IMR-90 (cell line): ENCODE measurements around the gene TENM4. TPM values are rescaled to one million over a fixed set of nuclear protein-coding genes. Genes with fewer than 3 reads are reported as not detected.

Source experiments
- ATAC-seq: fragments of 200-7000 bp; cut with Tn5 transposase; 2 replicates; pipeline ENCODE4 v1.9.1; 2020; ENCODE audit warnings: low read depth, mild to moderate bottlenecking, moderate library complexity
- BruUV-seq: library from RNA; stranded (reverse); fragments of 400-500 nt; replicated peaks from 2 replicates; lab custom pipeline; 2021; lab: Mats Ljungman, UMichigan
- CTCF ChIA-PET: fragments of 300-600 bp; formaldehyde crosslinking; extraction: SDS; loops from one replicate; lab custom pipeline; 2021; ENCODE audit warnings: antibody characterized with exemption; lab: Yijun Ruan, JAX
- POLR2A ChIA-PET: fragments of 300-600 bp; sonication (Branson Sonifier 250); formaldehyde crosslinking; loops from one replicate; lab custom pipeline; 2022; ENCODE audit warnings: antibody characterized with exemption; ENCODE audit not compliant: unreplicated experiment; lab: Charles Lee
- DNase-seq: peaks from one replicate; pipeline ENCODE4 v3.0.0; 2013
- H2AFZ ChIP-seq: replicated peaks from 2 replicates; pipeline ENCODE3; 2013; ENCODE audit warnings: low read length, mild to moderate bottlenecking; ENCODE audit not compliant: poor library complexity
- H2AK5ac ChIP-seq: 2 replicates; pipeline ENCODE4 v1.6.1; 2013; ENCODE audit warnings: low read depth, low read length, inconsistent platforms
- H2AK9ac ChIP-seq: replicated peaks from 2 replicates; pipeline ENCODE3; 2013; ENCODE audit warnings: mild to moderate bottlenecking, low read depth, low read length, moderate library complexity; ENCODE audit not compliant: poor library complexity
- H2BK120ac ChIP-seq: 2 replicates; pipeline ENCODE4 v1.6.1; 2013; ENCODE audit warnings: low read depth, low read length, inconsistent platforms
- H2BK15ac ChIP-seq: 3 replicates; pipeline ENCODE4 v1.6.1; 2013; ENCODE audit warnings: low read depth, low read length, inconsistent platforms
- H2BK20ac ChIP-seq: 2 replicates; pipeline ENCODE4 v1.6.1; 2013; ENCODE audit warnings: low read depth, mild to moderate bottlenecking, inconsistent platforms, low read length, moderate library complexity
- H2BK5ac ChIP-seq: 2 replicates; pipeline ENCODE4 v1.6.1; 2013; ENCODE audit warnings: mild to moderate bottlenecking, low read depth, low read length, inconsistent platforms; ENCODE audit not compliant: poor library complexity, severe bottlenecking
- H3K14ac ChIP-seq: replicated peaks from 2 replicates; pipeline ENCODE4 v1.6.1; 2013; ENCODE audit warnings: low read depth, low read length, inconsistent platforms
- H3K18ac ChIP-seq: 2 replicates; pipeline ENCODE4 v1.6.1; 2013; ENCODE audit warnings: low read depth, low read length, control low read depth
- H3K23ac ChIP-seq: 2 replicates; pipeline ENCODE4 v1.6.1; 2013; ENCODE audit warnings: low read depth, low read length, inconsistent platforms
- H3K27ac ChIP-seq: 2 replicates; pipeline ENCODE4 v1.5.1; 2013; ENCODE audit warnings: mild to moderate bottlenecking, control low read depth, low read length; ENCODE audit not compliant: insufficient read depth
- H3K27me3 ChIP-seq: 2 replicates; pipeline ENCODE4 v1.6.1; 2013; ENCODE audit warnings: low read length; ENCODE audit not compliant: control insufficient read depth, insufficient read depth
- H3K36me3 ChIP-seq: 2 replicates; pipeline ENCODE4 v1.6.1; 2013; ENCODE audit warnings: low read length, mixed read lengths; ENCODE audit not compliant: control insufficient read depth, insufficient read depth
- H3K4ac ChIP-seq: 2 replicates; pipeline ENCODE4 v1.6.1; 2013; ENCODE audit warnings: low read depth, low read length, inconsistent platforms
- H3K4me1 ChIP-seq: 2 replicates; pipeline ENCODE4 v1.6.1; 2013; ENCODE audit warnings: low read length, mixed read lengths; ENCODE audit not compliant: control insufficient read depth, insufficient read depth
- H3K4me2 ChIP-seq: 2 replicates; pipeline ENCODE4 v1.6.1; 2013; ENCODE audit warnings: low read depth, mild to moderate bottlenecking, control low read depth, low read length, moderate library complexity
- H3K4me3 ChIP-seq: 2 replicates; pipeline ENCODE4 v1.5.1; 2013; ENCODE audit warnings: low read depth, mild to moderate bottlenecking, control low read depth, low read length, moderate library complexity; ENCODE audit not compliant: insufficient read depth
- H3K56ac ChIP-seq: 2 replicates; pipeline ENCODE4 v1.6.1; 2013; ENCODE audit warnings: low read length, inconsistent platforms; ENCODE audit not compliant: insufficient read depth; ENCODE audit errors: extremely low read depth
- H3K79me1 ChIP-seq, 2 experiments: 2 replicates each; pipeline ENCODE4 v1.6.1; 2013; ENCODE audit warnings: low read length in 2 of 2, inconsistent platforms in 1 of 2, low read depth in 1 of 2
- H3K9ac ChIP-seq: 2 replicates; pipeline ENCODE4 v1.6.1; 2013; ENCODE audit warnings: low read depth, low read length, control low read depth
- H3K9me1 ChIP-seq: 2 replicates; pipeline ENCODE4 v1.6.1; 2013; ENCODE audit warnings: low read length, inconsistent platforms; ENCODE audit not compliant: insufficient read depth
- H3K9me3 ChIP-seq: 2 replicates; pipeline ENCODE4 v1.6.1; 2013; ENCODE audit warnings: low read length; ENCODE audit not compliant: control insufficient read depth, insufficient read depth
- H4K20me1 ChIP-seq: 2 replicates; pipeline ENCODE4 v1.6.1; 2013; ENCODE audit warnings: low read length, inconsistent platforms; ENCODE audit not compliant: insufficient read depth
- H4K5ac ChIP-seq: 2 replicates; pipeline ENCODE4 v1.6.1; 2013; ENCODE audit warnings: mild to moderate bottlenecking, low read depth, low read length, control low read depth
- H4K8ac ChIP-seq, 2 experiments: 2 replicates each; pipeline ENCODE4 v1.6.1; 2013; ENCODE audit warnings: low read depth in 2 of 2, low read length in 2 of 2, control low read depth in 1 of 2, inconsistent platforms in 1 of 2
- H4K91ac ChIP-seq: 2 replicates; pipeline ENCODE4 v1.6.1; 2013; ENCODE audit warnings: low read depth, low read length, inconsistent platforms; ENCODE audit not compliant: insufficient read depth
- BHLHE40 ChIP-seq: fragments of 150-350 bp; IDR thresholded peaks from 2 replicates; pipeline ENCODE4 v1.6.1; 2016; ENCODE audit warnings: mild to moderate bottlenecking, low read depth, low read length
- CHD1 ChIP-seq: IDR thresholded peaks from 2 replicates; pipeline ENCODE4 v1.6.1; 2012; ENCODE audit warnings: low read depth, low read length, improper control_type of control experiment
- FOS ChIP-seq: fragments of 150-350 bp; IDR thresholded peaks from 2 replicates; pipeline ENCODE4 v1.6.1; 2016; ENCODE audit warnings: low read depth, low read length
- MAFK ChIP-seq: IDR thresholded peaks from 2 replicates; pipeline ENCODE4 v1.6.1; 2012; ENCODE audit warnings: low read depth, low read length, improper control_type of control experiment
- MAZ ChIP-seq: IDR thresholded peaks from 2 replicates; pipeline ENCODE4 v1.6.1; 2012; ENCODE audit warnings: low read depth, mild to moderate bottlenecking, low read length, improper control_type of control experiment, moderate library complexity, borderline replicate concordance
- MXI1 ChIP-seq: IDR thresholded peaks from 2 replicates; pipeline ENCODE4 v1.6.1; 2012; ENCODE audit warnings: low read depth, mild to moderate bottlenecking, low read length, moderate library complexity, borderline replicate concordance
- NFE2L2 ChIP-seq: fragments of 150-350 bp; IDR thresholded peaks from 2 replicates; pipeline ENCODE4 v1.6.1; 2016; ENCODE audit warnings: low read depth, mild to moderate bottlenecking, low read length
- POLR2A ChIP-seq: IDR thresholded peaks from 2 replicates; pipeline ENCODE4 v1.6.1; 2012; ENCODE audit warnings: mild to moderate bottlenecking, low read depth, low read length
- RCOR1 ChIP-seq: IDR thresholded peaks from 2 replicates; pipeline ENCODE4 v1.6.1; 2012; ENCODE audit warnings: mild to moderate bottlenecking, low read length, improper control_type of control experiment; ENCODE audit not compliant: insufficient replicate concordance
- WGBS, 2 experiments: methylation state at CpG; one replicate each; pipeline versions ENCODE4 v1.1.5 to v1.1.7; 2013; ENCODE audit warnings: missing lambda C conversion rate in 2 of 2; ENCODE audit not compliant: insufficient read length in 1 of 2; ENCODE audit errors: extremely low coverage in 2 of 2; 5-methylcytosine and 5-hydroxymethylcytosine counted together
- dilution Hi-C: fragments of 300-500 bp; cut with HindIII; formaldehyde crosslinking; loops from one replicate; pipeline ENCODE4 v1.14.3; 2018; ENCODE audit warnings: low sequenced_read_pairs; ENCODE audit not compliant: unreplicated experiment
- in situ Hi-C: fragments of 300-500 bp; cut with MboI; formaldehyde crosslinking; loops from 3 replicates; pipeline ENCODE4 v1.14.3; 2019; ENCODE audit warnings: low sequenced_read_pairs, inconsistent platforms, mixed read lengths
- intact Hi-C: fragments of 100-400 bp; cut with micrococcal nuclease; formaldehyde crosslinking; loops from 2 replicates; pipeline ENCODE4 v1.10.0; 2022
- polyA plus RNA-seq, 3 experiments: library from polyadenylated mRNA; depleted of rRNA; stranded (reverse); fragments of >200 nt; gene quantifications; 2 replicates each; pipeline ENCODE4 v1.2.3, GENCODE V29; 2012; ENCODE audit warnings: low replicate concordance in 1 of 3
- total RNA-seq: library from RNA; depleted of rRNA; stranded (reverse); fragments of >200 nt; gene quantifications from 2 replicates; pipeline ENCODE4 v1.2.3, GENCODE V29; 2012
- TF ChIP-seq, protein P1 (sequence below): fragments of 150-350 bp; IDR thresholded peaks from 2 replicates; pipeline ENCODE4 v1.6.1; 2017; ENCODE audit warnings: mild to moderate bottlenecking, antibody characterized with exemption, low read length, low read depth

Gene TENM4
- total and polyA plus RNA-seq, 2 of the 4 experiments (the other 2 are of a cell fraction) = 7.4 to 9.0 TPM

DNA sequence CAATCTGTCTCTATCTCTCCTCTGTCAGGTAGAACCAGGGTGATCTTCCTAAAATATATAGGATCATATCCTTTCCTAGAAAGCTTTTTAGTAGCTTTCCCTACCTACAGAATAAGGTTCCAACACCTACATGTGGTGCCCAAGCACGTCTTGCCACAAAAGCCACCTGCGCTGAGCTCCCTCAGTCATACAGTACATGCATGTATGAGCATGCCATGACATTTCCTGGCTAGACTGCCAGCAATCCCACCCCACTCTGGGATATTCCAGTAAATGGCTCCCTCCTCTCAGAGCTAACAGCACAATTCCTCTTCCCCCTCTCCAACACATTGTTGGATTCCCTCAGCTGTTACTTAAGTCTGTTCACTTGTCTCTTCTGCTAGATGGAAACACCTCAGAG, 398.0 kb downstream of the TENM4 start:
- POLR2A ChIA-PET = no interaction called here
- dilution Hi-C loops (no loop called here), intact Hi-C loops (no loop called here), in situ Hi-C loops (no loop called here)
- H3K27ac ChIP-seq = no peak overlapping the region
- no peak overlapping the region for H2BK15ac ChIP-seq
- H4K91ac ChIP-seq = no peak overlapping the region
- no peak overlapping the region for H3K14ac ChIP-seq
- WGBS, 2 experiments = no CpG with 5 or more reads among the region's 2 CpGs
- H2AFZ ChIP-seq = no peak overlapping the region
- BruUV-seq = no TSS peak
- no peak overlapping the region for H2BK120ac ChIP-seq
- no peaks in the 10 kb centered on the region for H4K20me1 ChIP-seq
- no peak overlapping the region for H3K9ac ChIP-seq
- H3K4me2 ChIP-seq = no peak overlapping the region
- no peak for ATAC-seq
- H2AK5ac ChIP-seq = no peak overlapping the region
- no peak for TF ChIP-seq CHD1
- no peak for TF ChIP-seq MAZ
- TF ChIP-seq NFE2L2 = no peak
- no peak for TF ChIP-seq FOS
- TF ChIP-seq RCOR1 = no peak
- no peak for TF ChIP-seq MXI1
- TF ChIP-seq POLR2A = no peak
- no peak for TF ChIP-seq BHLHE40
- no peak for TF ChIP-seq MAFK
- TF ChIP-seq, protein P1, sequence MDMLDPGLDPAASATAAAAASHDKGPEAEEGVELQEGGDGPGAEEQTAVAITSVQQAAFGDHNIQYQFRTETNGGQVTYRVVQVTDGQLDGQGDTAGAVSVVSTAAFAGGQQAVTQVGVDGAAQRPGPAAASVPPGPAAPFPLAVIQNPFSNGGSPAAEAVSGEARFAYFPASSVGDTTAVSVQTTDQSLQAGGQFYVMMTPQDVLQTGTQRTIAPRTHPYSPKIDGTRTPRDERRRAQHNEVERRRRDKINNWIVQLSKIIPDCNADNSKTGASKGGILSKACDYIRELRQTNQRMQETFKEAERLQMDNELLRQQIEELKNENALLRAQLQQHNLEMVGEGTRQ = no peak
- H4K8ac ChIP-seq = no peak overlapping the region
- no peak overlapping the region for H3K4ac ChIP-seq
- H3K56ac ChIP-seq = no peak overlapping the region
- no peaks in the 10 kb centered on the region for H3K79me1 ChIP-seq
- H2BK5ac ChIP-seq = no peak overlapping the region
- no peak overlapping the region for H4K5ac ChIP-seq
- no peak for DNase-seq
- peaks cover 7% of the 10 kb centered on the region for H3K9me3 ChIP-seq
- H3K18ac ChIP-seq = no peak overlapping the region
- H3K36me3 ChIP-seq = no peaks in the 10 kb centered on the region; the same call in 1 of the 2 replicates
- 0 out of 2 replicates have a peak, but pooled peaks cover 1% of the 10 kb centered on the region for H3K27me3 ChIP-seq
- H3K4me3 ChIP-seq = no peak overlapping the region
- H2BK20ac ChIP-seq = no peak overlapping the region
- H3K4me1 ChIP-seq = peaks cover 11% of the 10 kb centered on the region; the same call in 1 of the 2 replicates
- CTCF ChIA-PET = no interaction called here
- H3K9me1 ChIP-seq = peaks cover 3% of the 10 kb centered on the region; the same call in 1 of the 2 replicates
- no peak overlapping the region for H2AK9ac ChIP-seq
- no peak overlapping the region for H3K23ac ChIP-seq
